Gastrocnemius medialis (tissue), 4 donors: ENCODE results near the gene LRRC18. TPM values are rescaled to one million over a fixed set of nuclear protein-coding genes. Genes with fewer than 3 reads are reported as not detected.

Experiments
- ATAC-seq, 2 donors: fragments of 150-250 bp; one replicate each; pipeline ENCODE4 v1.9.1; 2016
- DNase-seq, 2 donors: peaks; one replicate each; pipeline ENCODE4 v3.0.0-alpha.2; 2019
- H3K27ac ChIP-seq, 4 donors: fragments of 200-600 bp; sonication (generic); 1 replicate in 1 of 4; 2 replicates in 3 of 4; pipeline ENCODE4 v1.5.1; 2016 to 2018; ENCODE audit warnings: mild to moderate bottlenecking in 2 of 4, moderate library complexity in 1 of 4
- H3K27me3 ChIP-seq, 3 donors: fragments of 200-600 bp; sonication (generic) in 2 of 3; 1 replicate in 1 of 3; 2 replicates in 2 of 3; pipeline versions ENCODE4 v1.5.1 to v1.6.0; 2016 to 2019; ENCODE audit warnings: mild to moderate bottlenecking in 1 of 3, moderate library complexity in 1 of 3
- H3K36me3 ChIP-seq, 2 donors: fragments of 200-600 bp; sonication (generic) in 1 of 2; one replicate each; pipeline ENCODE4 v1.5.1; 2017 to 2018
- H3K4me1 ChIP-seq, 2 donors: fragments of 200-600 bp; sonication (generic) in 1 of 2; one replicate each; pipeline ENCODE4 v1.5.1; 2016 to 2017; ENCODE audit warnings: mild to moderate bottlenecking in 2 of 2
- H3K4me3 ChIP-seq, 4 donors: fragments of 200-600 bp; sonication (generic) in 3 of 4; 1 replicate in 1 of 4; 2 replicates in 3 of 4; pipeline ENCODE4 v1.5.1; 2016 to 2019; ENCODE audit warnings: mild to moderate bottlenecking in 2 of 4
- H3K9me3 ChIP-seq, 3 donors: fragments of 200-600 bp; sonication (generic) in 2 of 3; 1 replicate in 1 of 3; 2 replicates in 2 of 3; pipeline ENCODE4 v1.5.1; 2016 to 2019
- POLR2A ChIP-seq, 2 donors: fragments of 450-650 bp; IDR thresholded peaks; one replicate each; pipeline ENCODE4 v1.6.1; 2017; ENCODE audit warnings: antibody characterized with exemption in 2 of 2, mild to moderate bottlenecking in 2 of 2, moderate library complexity in 2 of 2
- in situ Hi-C, 4 donors: fragments of 200-750 bp; cut with MboI; loops; one replicate each; pipeline versions ENCODE4 v1.15.0 to v1.8.0; 2017; ENCODE audit warnings: low sequenced_read_pairs in 4 of 4
- intact Hi-C: fragments of 100-400 bp; cut with DNase I; formaldehyde crosslinking; loops from one replicate; pipeline ENCODE4 v1.15.1; 2023; ENCODE audit warnings: low total_unique reads
- total RNA-seq, 4 donors: library from RNA; depleted of rRNA; stranded (reverse); fragments of >200 nt; gene quantifications; one replicate each; pipeline versions ENCODE4 v1.1.0 to v1.2.3, GENCODE V29; 2016
- TF ChIP-seq, protein P1 (sequence below), 5 experiments: fragments of 450-650 bp in 3 of 5; fragments of 200-600 bp in 2 of 5; sonication (generic) in 2 of 5; IDR thresholded peaks in 4 of 5; conservative IDR thresholded peaks in 1 of 5; 1 replicate in 4 of 5; 2 replicates in 1 of 5; pipeline ENCODE4 v1.5.1; 2016 to 2019; ENCODE audit warnings: antibody characterized with exemption in 5 of 5, mild to moderate bottlenecking in 3 of 5, moderate library complexity in 3 of 5

Gene LRRC18
- total RNA-seq, 4 donors from 2014 or later: not detected

DNA sequence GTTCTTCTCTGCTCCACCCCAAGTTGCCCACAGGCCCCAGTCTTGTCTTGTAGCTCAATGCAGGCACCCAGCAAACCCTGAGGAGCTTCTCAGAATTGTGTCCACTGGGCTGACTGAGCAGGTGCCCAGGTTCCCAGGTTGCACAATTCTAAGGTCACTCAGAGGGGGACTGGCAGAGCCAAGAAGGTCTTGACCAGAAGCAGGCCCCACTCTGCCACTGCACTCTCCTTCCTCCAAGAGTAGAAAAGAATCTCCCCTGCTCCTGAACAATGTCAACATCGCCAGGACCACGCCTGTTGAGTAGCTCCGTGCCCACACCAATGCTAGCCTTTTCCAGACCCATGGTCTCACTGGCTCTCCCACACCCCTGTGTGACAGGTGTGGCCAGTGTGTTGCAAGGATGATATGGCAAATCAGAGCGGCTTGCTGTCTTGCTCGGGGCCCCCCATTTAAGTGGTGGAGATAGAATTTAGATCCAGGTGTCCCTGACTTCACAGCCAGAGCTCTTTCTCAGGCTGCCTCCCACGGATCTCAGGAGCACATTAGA lies 577 bp downstream of the LRRC18 start:
- no peak for ATAC-seq
- intact Hi-C loops: no loop called here
- DNase-seq: no peak
- Histone ChIP-seq H3K4me1 (no peaks in the 10 kb centered on the region), H3K36me3 (no peaks in the 10 kb centered on the region), H3K9me3 (no peaks in the 10 kb centered on the region), H3K27me3 (no peaks in the 10 kb centered on the region), H3K27ac (no peak overlapping the region), H3K4me3 (no peak overlapping the region)
- TF ChIP-seq, protein P1, sequence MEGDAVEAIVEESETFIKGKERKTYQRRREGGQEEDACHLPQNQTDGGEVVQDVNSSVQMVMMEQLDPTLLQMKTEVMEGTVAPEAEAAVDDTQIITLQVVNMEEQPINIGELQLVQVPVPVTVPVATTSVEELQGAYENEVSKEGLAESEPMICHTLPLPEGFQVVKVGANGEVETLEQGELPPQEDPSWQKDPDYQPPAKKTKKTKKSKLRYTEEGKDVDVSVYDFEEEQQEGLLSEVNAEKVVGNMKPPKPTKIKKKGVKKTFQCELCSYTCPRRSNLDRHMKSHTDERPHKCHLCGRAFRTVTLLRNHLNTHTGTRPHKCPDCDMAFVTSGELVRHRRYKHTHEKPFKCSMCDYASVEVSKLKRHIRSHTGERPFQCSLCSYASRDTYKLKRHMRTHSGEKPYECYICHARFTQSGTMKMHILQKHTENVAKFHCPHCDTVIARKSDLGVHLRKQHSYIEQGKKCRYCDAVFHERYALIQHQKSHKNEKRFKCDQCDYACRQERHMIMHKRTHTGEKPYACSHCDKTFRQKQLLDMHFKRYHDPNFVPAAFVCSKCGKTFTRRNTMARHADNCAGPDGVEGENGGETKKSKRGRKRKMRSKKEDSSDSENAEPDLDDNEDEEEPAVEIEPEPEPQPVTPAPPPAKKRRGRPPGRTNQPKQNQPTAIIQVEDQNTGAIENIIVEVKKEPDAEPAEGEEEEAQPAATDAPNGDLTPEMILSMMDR (IDR thresholded peaks at IDR 0.05 in 4 of 5, conservative IDR thresholded peaks at IDR 0.05 in 1 of 5): no peak
- TF ChIP-seq POLR2A (IDR thresholded peaks at IDR 0.05): no peak
- in situ Hi-C loops: no loop called here

DNA sequence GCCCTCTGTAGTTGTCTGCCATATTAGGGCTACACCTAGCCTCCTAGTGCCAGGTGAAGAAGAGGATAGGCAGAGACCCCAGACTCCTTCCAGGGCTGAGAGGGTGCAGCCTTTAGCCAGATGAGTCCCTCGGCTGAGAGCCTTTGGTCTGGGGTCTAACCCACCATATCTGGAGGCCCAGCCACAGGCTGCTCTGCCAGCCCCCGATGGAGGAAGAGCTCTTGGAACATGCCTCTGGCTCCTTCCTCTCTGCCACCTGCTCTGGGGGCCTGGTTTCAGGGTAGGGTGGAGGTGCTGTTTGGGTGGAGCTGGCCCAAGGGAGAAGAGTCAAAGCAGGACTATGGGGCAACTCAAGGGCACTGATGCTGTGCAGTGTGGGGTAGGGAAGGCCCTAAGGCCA lies 1.4 kb downstream of the LRRC18 start:
- intact Hi-C loops (no loop called here), in situ Hi-C loops (no loop called here)
- Histone ChIP-seq H3K36me3 (no peaks in the 10 kb centered on the region), H3K9me3 (no peaks in the 10 kb centered on the region), H3K27ac (no peak overlapping the region), H3K4me1 (no peaks in the 10 kb centered on the region), H3K27me3 (no peaks in the 10 kb centered on the region), H3K4me3 (no peak overlapping the region)
- TF ChIP-seq, protein P1 (IDR thresholded peaks at IDR 0.05 in 4 of 5, conservative IDR thresholded peaks at IDR 0.05 in 1 of 5): no peak
- no peak for TF ChIP-seq POLR2A (IDR thresholded peaks at IDR 0.05)
- no peak for ATAC-seq
- no peak for DNase-seq

DNA sequence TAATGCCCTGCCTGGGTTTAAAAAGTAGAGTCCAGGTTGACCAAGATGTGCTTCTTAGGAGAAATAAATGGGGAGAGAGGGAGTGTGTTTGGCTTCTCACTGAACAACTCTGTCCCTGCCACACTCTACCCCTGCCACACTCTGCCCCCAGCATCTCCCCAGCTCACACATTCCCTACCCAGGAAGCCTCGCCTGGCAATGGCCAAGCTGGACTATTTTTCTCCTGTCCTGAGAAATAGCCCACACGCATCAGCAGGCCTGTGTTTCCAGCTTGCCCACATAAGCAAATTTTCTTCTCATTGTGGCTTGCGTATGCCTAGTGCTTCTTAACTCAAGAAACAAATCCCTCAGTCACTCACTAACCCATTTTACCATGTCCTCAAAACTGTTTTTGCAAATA lies 1.8 kb downstream of the LRRC18 start:
- Histone ChIP-seq H3K36me3 (no peaks in the 10 kb centered on the region), H3K9me3 (no peaks in the 10 kb centered on the region), H3K4me1 (no peaks in the 10 kb centered on the region), H3K27me3 (no peaks in the 10 kb centered on the region), H3K4me3 (no peak overlapping the region), H3K27ac (no peak overlapping the region)
- ATAC-seq (no peak), DNase-seq (no peak)
- in situ Hi-C loops: no loop called here
- intact Hi-C loops: no loop called here
- TF ChIP-seq, protein P1 (IDR thresholded peaks at IDR 0.05 in 4 of 5, conservative IDR thresholded peaks at IDR 0.05 in 1 of 5): no peak
- TF ChIP-seq POLR2A (IDR thresholded peaks at IDR 0.05): no peak

DNA sequence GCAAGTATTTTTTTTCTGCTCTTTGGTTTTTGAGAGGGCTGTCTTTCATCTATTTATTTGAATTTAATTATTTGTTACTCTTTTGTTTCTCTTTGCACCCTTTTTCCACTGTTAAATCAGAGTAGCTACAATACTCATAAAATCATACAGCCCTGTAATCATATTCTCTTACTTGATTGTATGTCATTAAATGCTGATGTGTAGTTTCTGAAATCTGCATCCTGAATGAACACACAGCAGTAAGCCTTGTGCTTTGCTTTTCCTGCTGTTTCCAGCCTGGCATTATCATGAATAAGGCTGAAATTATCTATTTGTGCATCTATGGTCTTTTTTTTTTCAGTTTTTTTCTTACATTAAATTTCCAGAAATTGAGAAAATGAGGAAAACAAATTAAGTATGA lies 4.1 kb downstream of the LRRC18 start:
- Histone ChIP-seq H3K27me3 (no peaks in the 10 kb centered on the region), H3K4me3 (no peak overlapping the region), H3K27ac (no peak overlapping the region), H3K36me3 (no peaks in the 10 kb centered on the region), H3K9me3 (no peaks in the 10 kb centered on the region), H3K4me1 (no peaks in the 10 kb centered on the region)
- no peak for TF ChIP-seq POLR2A (IDR thresholded peaks at IDR 0.05)
- TF ChIP-seq, protein P1 (IDR thresholded peaks at IDR 0.05 in 4 of 5, conservative IDR thresholded peaks at IDR 0.05 in 1 of 5): no peak
- ATAC-seq: no peak
- in situ Hi-C loops: no loop called here
- no peak for DNase-seq
- intact Hi-C loops: no loop called here
